Measurements from ENCODE around the gene DNAJC19.

Gene DNAJC19

GRCh38 chr3:180961552-180961951, 28.0 kb downstream of the DNAJC19 start:
- no peak for DNase-seq (ENCODE audit: low read depth in 2 of 3, low spot score in 1 of 3)

GRCh38 chr3:180961087-180961486, 28.4 kb downstream of the DNAJC19 start:
- no peak for DNase-seq (ENCODE audit: low read depth in 2 of 3, low spot score in 1 of 3)

GRCh38 chr3:180959691-180960090, 29.8 kb downstream of the DNAJC19 start:
- DNase-seq (ENCODE audit: low read depth in 2 of 3, low spot score in 1 of 3): no peak

- DNase-seq (ENCODE audit: low read depth in 2 of 3, low spot score in 1 of 3): no peak
Measured at GRCh38 chr3:180947761-180948390, 41.7 kb downstream of the DNAJC19 start.

- no peak for DNase-seq (ENCODE audit: low read depth in 2 of 3, low spot score in 1 of 3)
Measured at GRCh38 chr3:180940826-180941225, 48.7 kb downstream of the DNAJC19 start.

GRCh38 chr3:180934638-180935037, 54.9 kb downstream of the DNAJC19 start:
- DNase-seq (ENCODE audit: low read depth in 2 of 3, low spot score in 1 of 3): no peak
